ENCODE measurements around the gene ATP6V0D1.

Gene ATP6V0D1

GRCh38 chr16:67441271-67441753 lies 39.6 kb downstream of the ATP6V0D1 start:
- Histone ChIP-seq H3K36me3 (ENCODE audit: insufficient read depth, low read length) (peaks cover 42% of the 10 kb centered on the region), H3K4me1 (ENCODE audit: insufficient read depth, low read length, severe bottlenecking) (no peaks in the 10 kb centered on the region), H3K27me3 (ENCODE audit: insufficient read depth, low read length) (no peaks in the 10 kb centered on the region), H4K20me1 (ENCODE audit: insufficient read depth, low read length) (no peaks in the 10 kb centered on the region), H3K27ac (ENCODE audit: low read depth, low read length, poor library complexity, severe bottlenecking) (no peak overlapping the region), H3K4me2 (ENCODE audit: low read length) (no peak overlapping the region), H3K9ac (ENCODE audit: low read length) (no peak overlapping the region), H3K9me3 (ENCODE audit: low read length) (no peaks in the 10 kb centered on the region), H3K9me2 (ENCODE audit: low read depth, low read length) (no peaks in the 10 kb centered on the region), H3F3A (ENCODE audit: insufficient read depth, low read length) (no peaks in the 10 kb centered on the region), H3K79me2 (ENCODE audit: insufficient read depth, low read length) (no peaks in the 10 kb centered on the region), H2AFZ (ENCODE audit: low read length) (no peak overlapping the region), H3K4me3 (ENCODE audit: low read depth, low read length, poor library complexity, severe bottlenecking) (no peak overlapping the region)
- TF ChIP-seq CTCF (IDR thresholded peaks at IDR 0.05; ENCODE audit: low read length) = no peak
- TF ChIP-seq EZH2 (IDR thresholded peaks at IDR 0.05; ENCODE audit: borderline replicate concordance, low read length) = no peak

- H3K9me3 ChIP-seq (ENCODE audit: low read length) = no peaks in the 10 kb centered on the region
- no peak overlapping the region for H3K27ac ChIP-seq (ENCODE audit: low read depth, low read length, poor library complexity, severe bottlenecking)
- TF ChIP-seq EZH2 (IDR thresholded peaks at IDR 0.05; ENCODE audit: borderline replicate concordance, low read length) (no peak), CTCF (IDR thresholded peaks at IDR 0.05; ENCODE audit: low read length) (no peak)
- H3F3A ChIP-seq (ENCODE audit: insufficient read depth, low read length) = no peaks in the 10 kb centered on the region
- H3K4me2 ChIP-seq (ENCODE audit: low read length) = no peak overlapping the region
- no peaks in the 10 kb centered on the region for H3K79me2 ChIP-seq (ENCODE audit: insufficient read depth, low read length)
- no peaks in the 10 kb centered on the region for H3K9me2 ChIP-seq (ENCODE audit: low read depth, low read length)
- H3K4me3 ChIP-seq (ENCODE audit: low read depth, low read length, poor library complexity, severe bottlenecking) = no peak overlapping the region
- H2AFZ ChIP-seq (ENCODE audit: low read length) = no peak overlapping the region
- H3K9ac ChIP-seq (ENCODE audit: low read length) = no peak overlapping the region
- peaks cover 47% of the 10 kb centered on the region for H3K36me3 ChIP-seq (ENCODE audit: insufficient read depth, low read length)
- no peaks in the 10 kb centered on the region for H3K4me1 ChIP-seq (ENCODE audit: insufficient read depth, low read length, severe bottlenecking)
- H4K20me1 ChIP-seq (ENCODE audit: insufficient read depth, low read length) = no peaks in the 10 kb centered on the region
- no peaks in the 10 kb centered on the region for H3K27me3 ChIP-seq (ENCODE audit: insufficient read depth, low read length)
Observed at GRCh38 chr16:67438824-67439393, 42.0 kb downstream of the ATP6V0D1 start.

GRCh38 chr16:67438098-67438791 lies 42.7 kb downstream of the ATP6V0D1 start:
- H3K9ac ChIP-seq (ENCODE audit: low read length) = no peak overlapping the region
- H3K9me3 ChIP-seq (ENCODE audit: low read length) = no peaks in the 10 kb centered on the region
- H3K4me3 ChIP-seq (ENCODE audit: low read depth, low read length, poor library complexity, severe bottlenecking) = no peak overlapping the region
- H3K4me2 ChIP-seq (ENCODE audit: low read length) = no peak overlapping the region
- TF ChIP-seq EZH2 (IDR thresholded peaks at IDR 0.05; ENCODE audit: borderline replicate concordance, low read length) (no peak), CTCF (IDR thresholded peaks at IDR 0.05; ENCODE audit: low read length) (no peak)
- H3F3A ChIP-seq (ENCODE audit: insufficient read depth, low read length) = no peaks in the 10 kb centered on the region
- no peaks in the 10 kb centered on the region for H4K20me1 ChIP-seq (ENCODE audit: insufficient read depth, low read length)
- H3K27me3 ChIP-seq (ENCODE audit: insufficient read depth, low read length) = no peaks in the 10 kb centered on the region
- H3K4me1 ChIP-seq (ENCODE audit: insufficient read depth, low read length, severe bottlenecking) = no peaks in the 10 kb centered on the region
- peaks cover 42% of the 10 kb centered on the region for H3K36me3 ChIP-seq (ENCODE audit: insufficient read depth, low read length)
- no peaks in the 10 kb centered on the region for H3K79me2 ChIP-seq (ENCODE audit: insufficient read depth, low read length)
- no peaks in the 10 kb centered on the region for H3K9me2 ChIP-seq (ENCODE audit: low read depth, low read length)
- H3K27ac ChIP-seq (ENCODE audit: low read depth, low read length, poor library complexity, severe bottlenecking) = no peak overlapping the region
- no peak overlapping the region for H2AFZ ChIP-seq (ENCODE audit: low read length)
